Measurements from ENCODE around the gene SH2D3C. TPM values are rescaled to one million over a fixed set of nuclear protein-coding genes. Genes with fewer than 3 reads are reported as not detected.

The SH2D3C gene
- total RNA-seq, 4 donors from 2014 or later, result 4.7 to 8.1 (median 5.2) TPM

DNA sequence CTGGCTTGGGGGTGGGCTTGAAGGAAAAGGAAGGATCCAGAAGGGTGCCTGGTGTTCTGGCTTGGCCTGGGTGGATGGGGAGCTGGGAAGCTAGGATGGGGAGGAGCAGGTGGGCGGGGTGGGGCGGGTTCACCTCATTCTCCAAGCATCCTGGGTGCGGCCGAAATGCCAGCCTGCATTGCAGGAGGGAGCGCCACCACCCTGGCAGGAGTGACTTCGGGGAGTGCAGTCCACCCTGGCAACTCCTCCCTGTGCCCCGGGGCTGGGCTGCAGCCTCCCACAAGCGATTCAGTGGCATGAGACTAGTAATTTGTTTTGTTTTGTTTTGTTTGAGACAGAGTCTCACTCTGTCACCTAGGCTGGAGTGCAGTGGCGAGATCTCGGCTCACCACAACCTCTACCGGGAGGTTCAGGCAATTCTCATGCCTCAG is 57.1 kb downstream of the SH2D3C start:
- no peak for TF ChIP-seq POLR2A (IDR thresholded peaks at IDR 0.05)
- TF ChIP-seq, protein P1, sequence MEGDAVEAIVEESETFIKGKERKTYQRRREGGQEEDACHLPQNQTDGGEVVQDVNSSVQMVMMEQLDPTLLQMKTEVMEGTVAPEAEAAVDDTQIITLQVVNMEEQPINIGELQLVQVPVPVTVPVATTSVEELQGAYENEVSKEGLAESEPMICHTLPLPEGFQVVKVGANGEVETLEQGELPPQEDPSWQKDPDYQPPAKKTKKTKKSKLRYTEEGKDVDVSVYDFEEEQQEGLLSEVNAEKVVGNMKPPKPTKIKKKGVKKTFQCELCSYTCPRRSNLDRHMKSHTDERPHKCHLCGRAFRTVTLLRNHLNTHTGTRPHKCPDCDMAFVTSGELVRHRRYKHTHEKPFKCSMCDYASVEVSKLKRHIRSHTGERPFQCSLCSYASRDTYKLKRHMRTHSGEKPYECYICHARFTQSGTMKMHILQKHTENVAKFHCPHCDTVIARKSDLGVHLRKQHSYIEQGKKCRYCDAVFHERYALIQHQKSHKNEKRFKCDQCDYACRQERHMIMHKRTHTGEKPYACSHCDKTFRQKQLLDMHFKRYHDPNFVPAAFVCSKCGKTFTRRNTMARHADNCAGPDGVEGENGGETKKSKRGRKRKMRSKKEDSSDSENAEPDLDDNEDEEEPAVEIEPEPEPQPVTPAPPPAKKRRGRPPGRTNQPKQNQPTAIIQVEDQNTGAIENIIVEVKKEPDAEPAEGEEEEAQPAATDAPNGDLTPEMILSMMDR (IDR thresholded peaks at IDR 0.05 in 4 of 5, conservative IDR thresholded peaks at IDR 0.05 in 1 of 5), result no peak
- DNase-seq (no peak), ATAC-seq (no peak)
- Histone ChIP-seq H3K36me3 (no peaks in the 10 kb centered on the region), H3K27me3 (no peaks in the 10 kb centered on the region), H3K27ac (no peak overlapping the region), H3K4me3 (no peak overlapping the region), H3K4me1 (peaks cover under 1 to 1% of the 10 kb centered on the region in 2 donors), H3K9me3 (no peaks in the 10 kb centered on the region)
- intact Hi-C loops (cut with DNase I; ENCODE audit: low total_unique reads), result no loop called here
- in situ Hi-C loops (cut with MboI; ENCODE audit: low sequenced_read_pairs in 4 of 4), result loop anchor here in 1 of 4 donors (10.0 kb wide), 1 partner anchor 227 kb away; no protein-coding TSS in a partner anchor

DNA sequence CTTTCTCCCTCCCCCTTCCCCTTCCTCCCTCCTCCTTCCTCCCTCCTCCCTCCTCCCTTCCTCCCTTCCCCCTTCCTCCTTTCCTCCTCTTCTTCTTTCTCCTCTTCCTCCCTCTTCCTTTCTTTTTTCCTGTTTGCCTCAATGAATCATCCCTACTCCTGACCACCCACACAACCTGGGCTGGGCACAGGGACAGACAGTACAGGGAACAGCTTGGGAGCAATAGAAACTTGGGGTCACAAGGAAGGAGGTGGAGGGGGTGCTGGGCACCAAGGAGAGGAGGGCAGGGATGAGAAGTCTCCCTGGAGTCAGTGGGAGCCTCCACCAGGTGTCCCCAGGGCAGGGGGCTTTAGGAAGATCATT is 57.6 kb downstream of the SH2D3C start:
- in situ Hi-C loops (cut with MboI; ENCODE audit: low sequenced_read_pairs in 4 of 4) (loop anchor here in 1 of 4 donors (10.0 kb wide), 1 partner anchor 226 kb away; no protein-coding TSS in a partner anchor), intact Hi-C loops (cut with DNase I; ENCODE audit: low total_unique reads) (no loop called here)
- Histone ChIP-seq H3K27me3 (no peaks in the 10 kb centered on the region), H3K4me1 (peaks cover 4 to 7% of the 10 kb centered on the region in 2 donors), H3K27ac (no peak overlapping the region), H3K4me3 (no peak overlapping the region), H3K9me3 (no peaks in the 10 kb centered on the region), H3K36me3 (no peaks in the 10 kb centered on the region)
- ATAC-seq (no peak), DNase-seq (no peak)
- no peak for TF ChIP-seq POLR2A (IDR thresholded peaks at IDR 0.05)
- TF ChIP-seq, protein P1 (IDR thresholded peaks at IDR 0.05 in 4 of 5, conservative IDR thresholded peaks at IDR 0.05 in 1 of 5), result no peak

DNA sequence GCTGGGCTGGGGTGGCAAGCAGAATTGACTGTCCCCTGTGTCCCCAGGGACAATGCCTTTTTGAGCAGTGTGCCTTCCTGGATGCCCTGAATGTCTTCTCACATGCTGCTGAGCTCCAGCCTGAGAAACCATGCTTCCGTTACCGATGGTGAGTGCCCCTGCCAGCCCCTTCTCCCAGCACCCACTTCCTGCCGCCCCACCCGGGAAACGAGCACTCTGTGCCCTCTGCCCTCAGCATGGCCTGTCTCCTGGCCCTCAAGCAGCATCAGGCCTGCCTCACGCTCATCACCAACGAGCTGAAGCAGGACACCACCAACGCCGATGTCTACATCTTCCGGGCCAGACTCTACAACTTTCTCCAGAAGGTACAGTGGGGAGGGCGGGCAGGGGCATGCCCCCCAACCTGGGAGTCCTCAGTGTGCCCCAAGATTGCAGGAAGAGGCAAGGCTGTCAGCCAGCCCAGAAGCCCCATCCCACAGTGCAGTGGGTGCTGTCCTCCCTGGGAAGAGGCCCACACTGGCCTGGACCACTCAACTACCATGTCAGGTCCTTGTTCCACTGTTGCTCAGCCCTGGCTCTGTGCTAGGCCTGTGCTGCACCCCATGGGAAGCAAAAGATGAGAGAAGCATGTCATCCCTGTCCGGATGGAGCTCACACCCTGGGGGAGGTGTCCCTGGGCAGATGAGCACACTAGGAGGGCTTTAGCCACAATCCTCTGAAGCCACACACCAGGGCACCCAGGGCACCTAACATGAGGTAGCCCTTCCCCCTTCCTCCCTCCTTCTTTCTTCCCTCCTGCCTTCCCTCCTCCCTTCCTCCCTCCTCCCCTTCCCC is 58.2 kb downstream of the SH2D3C start:
- no peak for DNase-seq

DNA sequence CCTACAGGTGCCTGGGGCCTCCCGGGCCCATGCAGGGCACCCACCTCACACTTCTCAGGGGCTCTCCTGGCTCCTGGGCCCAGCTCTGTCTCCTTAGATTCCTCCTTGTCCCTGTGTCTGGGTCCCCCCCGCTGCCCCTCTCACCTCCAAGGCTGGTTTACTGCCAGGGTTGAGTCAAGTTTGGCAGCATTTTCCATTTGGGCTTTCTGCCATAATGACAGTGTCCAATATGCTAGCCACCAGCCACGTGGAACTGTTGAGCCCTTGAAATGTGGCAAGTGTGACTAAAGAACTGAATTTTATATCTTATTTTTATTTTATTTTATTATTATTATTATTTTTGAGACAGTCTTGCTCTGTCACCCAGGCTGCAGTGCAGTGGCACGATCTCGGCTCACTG is 60.7 kb downstream of the SH2D3C start:
- peaks cover 12 to 14% of the 10 kb centered on the region in 2 donors for H3K4me1 ChIP-seq
- no peaks in the 10 kb centered on the region for H3K27me3 ChIP-seq
- intact Hi-C loops (cut with DNase I; ENCODE audit: low total_unique reads), result no loop called here
- no peak overlapping the region for H3K4me3 ChIP-seq
- no peak for ATAC-seq
- in situ Hi-C loops (cut with MboI; ENCODE audit: low sequenced_read_pairs in 4 of 4), result no loop called here
- no peaks in the 10 kb centered on the region for H3K9me3 ChIP-seq
- no peak overlapping the region for H3K27ac ChIP-seq
- H3K36me3 ChIP-seq, result no peaks in the 10 kb centered on the region
- no peak for TF ChIP-seq POLR2A (IDR thresholded peaks at IDR 0.05)
- TF ChIP-seq, protein P1 (IDR thresholded peaks at IDR 0.05 in 4 of 5, conservative IDR thresholded peaks at IDR 0.05 in 1 of 5), result no peak
- DNase-seq, result no peak

More for the DNA sequence above, 58.2 kb downstream of the SH2D3C start:
- Histone ChIP-seq H3K9me3 (no peaks in the 10 kb centered on the region), H3K27me3 (no peaks in the 10 kb centered on the region), H3K27ac (no peak overlapping the region), H3K36me3 (no peaks in the 10 kb centered on the region), H3K4me1 (peaks cover 4 to 7% of the 10 kb centered on the region in 2 donors), H3K4me3 (no peak overlapping the region)
- intact Hi-C loops (cut with DNase I; ENCODE audit: low total_unique reads), result no loop called here
- in situ Hi-C loops (cut with MboI; ENCODE audit: low sequenced_read_pairs in 4 of 4), result loop anchor here in 1 of 4 donors (10.0 kb wide), 1 partner anchor 225 kb away; no protein-coding TSS in a partner anchor
- ATAC-seq, result no peak
- TF ChIP-seq, protein P1 (IDR thresholded peaks at IDR 0.05 in 4 of 5, conservative IDR thresholded peaks at IDR 0.05 in 1 of 5), result no peak
- TF ChIP-seq POLR2A (IDR thresholded peaks at IDR 0.05), result no peak

All from gastrocnemius medialis (tissue), 4 donors.